Neural progenitor cell (in vitro differentiated cells): ENCODE results near the gene CCDC149.

ENCODE experiments used
- CTCF ChIP-seq: fragments of 200-600 bp; sonication (generic); IDR thresholded peaks from 2 replicates; pipeline ENCODE4 v1.5.1; 2017; ENCODE audit warnings: antibody characterized with exemption, mild to moderate bottlenecking
- EZH2 ChIP-seq: fragments of 200-600 bp; sonication (generic); IDR thresholded peaks from 2 replicates; pipeline ENCODE4 v1.6.1; 2017; ENCODE audit warnings: antibody characterized with exemption, mild to moderate bottlenecking, moderate library complexity
- EZH2phosphoT487 ChIP-seq: fragments of 200-600 bp; sonication (generic); IDR thresholded peaks from 2 replicates; pipeline ENCODE4 v1.6.1; 2017; ENCODE audit warnings: antibody characterized with exemption

- TF ChIP-seq EZH2 (no peak), CTCF (no peak), EZH2phosphoT487 (no peak)
Measured at GRCh38 chr4:24768604-24769003, 144.2 kb downstream of the CCDC149 start.
